Measurements from ENCODE around the gene MAU2. TPM values are rescaled to one million over a fixed set of nuclear protein-coding genes. Genes with fewer than 3 reads are reported as not detected.
"Not testable (repeated sequence)": the region's sequence is repeated elsewhere in the genome, so short reads cannot be mapped to it uniquely, and the experiment has no call there.

MAU2 gene
- total RNA-seq, 1 donor = 32.4 TPM

DNA sequence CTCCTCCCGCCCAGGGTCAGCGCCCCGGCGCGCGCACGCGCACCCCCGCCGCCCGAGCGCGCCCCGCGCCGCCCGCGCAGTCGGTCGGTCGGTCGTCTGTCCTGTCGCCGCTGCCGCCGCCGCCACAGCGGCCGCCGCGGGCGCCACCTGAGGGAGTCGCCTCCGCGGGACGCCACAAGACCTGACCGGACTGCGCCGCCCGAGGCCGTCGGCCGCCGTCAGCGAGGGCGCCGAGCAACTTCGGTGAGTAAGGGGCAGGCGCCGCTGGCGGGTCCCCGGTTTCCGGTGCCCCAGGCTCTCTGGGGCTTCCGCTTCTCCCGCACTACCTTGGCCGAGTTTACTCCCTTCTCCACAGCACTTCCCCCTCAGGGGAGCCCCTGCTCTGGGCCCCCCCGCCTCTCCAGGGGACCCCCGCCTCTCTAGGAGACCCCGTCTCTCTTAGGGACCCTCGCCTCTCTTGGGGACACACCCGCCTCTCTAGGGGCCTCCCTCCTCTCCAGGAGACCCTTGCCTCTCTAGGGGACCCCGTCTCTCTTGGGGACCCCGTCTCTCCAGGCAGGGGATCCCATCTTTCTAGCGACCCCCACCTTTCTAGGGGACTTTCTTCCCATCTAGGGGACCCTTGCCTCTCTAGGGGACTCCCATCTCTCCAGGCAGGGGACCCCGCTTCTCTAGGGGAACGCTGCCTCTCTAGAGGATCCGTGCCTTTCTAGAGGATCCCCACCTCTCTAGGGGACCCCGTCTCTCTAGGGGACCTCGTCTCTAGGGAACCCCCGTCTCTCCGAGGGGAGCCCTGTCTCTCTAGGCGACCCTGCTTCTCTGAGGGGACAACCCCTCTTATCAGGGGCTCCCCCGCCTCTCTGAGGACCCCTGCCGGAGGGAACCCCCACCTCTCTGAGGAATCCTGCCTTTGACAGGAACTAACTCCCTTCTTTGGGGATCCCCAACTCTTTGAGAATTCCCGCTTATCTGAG lies 65.6 kb downstream of the MAU2 start:
- peak overlapping the region; percentile 92 for H3K4me3 ChIP-seq (ENCODE audit: low read depth, low read length)
- peak; percentile 58 for DNase-seq (ENCODE audit: low read depth)
- TF ChIP-seq, protein P1, sequence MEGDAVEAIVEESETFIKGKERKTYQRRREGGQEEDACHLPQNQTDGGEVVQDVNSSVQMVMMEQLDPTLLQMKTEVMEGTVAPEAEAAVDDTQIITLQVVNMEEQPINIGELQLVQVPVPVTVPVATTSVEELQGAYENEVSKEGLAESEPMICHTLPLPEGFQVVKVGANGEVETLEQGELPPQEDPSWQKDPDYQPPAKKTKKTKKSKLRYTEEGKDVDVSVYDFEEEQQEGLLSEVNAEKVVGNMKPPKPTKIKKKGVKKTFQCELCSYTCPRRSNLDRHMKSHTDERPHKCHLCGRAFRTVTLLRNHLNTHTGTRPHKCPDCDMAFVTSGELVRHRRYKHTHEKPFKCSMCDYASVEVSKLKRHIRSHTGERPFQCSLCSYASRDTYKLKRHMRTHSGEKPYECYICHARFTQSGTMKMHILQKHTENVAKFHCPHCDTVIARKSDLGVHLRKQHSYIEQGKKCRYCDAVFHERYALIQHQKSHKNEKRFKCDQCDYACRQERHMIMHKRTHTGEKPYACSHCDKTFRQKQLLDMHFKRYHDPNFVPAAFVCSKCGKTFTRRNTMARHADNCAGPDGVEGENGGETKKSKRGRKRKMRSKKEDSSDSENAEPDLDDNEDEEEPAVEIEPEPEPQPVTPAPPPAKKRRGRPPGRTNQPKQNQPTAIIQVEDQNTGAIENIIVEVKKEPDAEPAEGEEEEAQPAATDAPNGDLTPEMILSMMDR (IDR thresholded peaks at IDR 0.05; ENCODE audit: insufficient read depth, low read depth, low read length) = peak; percentile 28

DNA sequence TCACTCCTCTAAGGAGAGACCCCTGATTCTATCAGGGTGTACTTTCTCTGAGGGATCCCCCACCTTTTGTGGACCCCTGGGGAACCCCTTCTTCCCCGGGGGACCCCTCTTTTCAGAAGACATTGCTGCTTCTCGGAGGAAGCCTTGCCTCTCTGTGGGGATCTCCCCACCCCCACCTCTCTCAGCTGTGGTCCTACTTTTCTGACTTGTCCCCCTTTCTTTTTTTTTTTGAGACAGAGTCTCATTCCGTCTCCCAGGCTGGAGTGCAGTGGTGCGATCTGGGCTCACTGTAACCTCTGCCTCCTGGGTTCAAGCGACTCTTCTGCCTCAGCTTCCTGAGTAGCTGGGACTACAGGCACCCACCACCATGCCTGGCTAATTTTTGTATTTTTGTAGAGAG lies 66.5 kb downstream of the MAU2 start:
- DNase-seq (ENCODE audit: low read depth) = no peak
- H3K4me3 ChIP-seq (ENCODE audit: low read depth, low read length) = peak overlapping the region; percentile 92
- TF ChIP-seq, protein P1 (IDR thresholded peaks at IDR 0.05; ENCODE audit: insufficient read depth, low read depth, low read length) = no peak

DNA sequence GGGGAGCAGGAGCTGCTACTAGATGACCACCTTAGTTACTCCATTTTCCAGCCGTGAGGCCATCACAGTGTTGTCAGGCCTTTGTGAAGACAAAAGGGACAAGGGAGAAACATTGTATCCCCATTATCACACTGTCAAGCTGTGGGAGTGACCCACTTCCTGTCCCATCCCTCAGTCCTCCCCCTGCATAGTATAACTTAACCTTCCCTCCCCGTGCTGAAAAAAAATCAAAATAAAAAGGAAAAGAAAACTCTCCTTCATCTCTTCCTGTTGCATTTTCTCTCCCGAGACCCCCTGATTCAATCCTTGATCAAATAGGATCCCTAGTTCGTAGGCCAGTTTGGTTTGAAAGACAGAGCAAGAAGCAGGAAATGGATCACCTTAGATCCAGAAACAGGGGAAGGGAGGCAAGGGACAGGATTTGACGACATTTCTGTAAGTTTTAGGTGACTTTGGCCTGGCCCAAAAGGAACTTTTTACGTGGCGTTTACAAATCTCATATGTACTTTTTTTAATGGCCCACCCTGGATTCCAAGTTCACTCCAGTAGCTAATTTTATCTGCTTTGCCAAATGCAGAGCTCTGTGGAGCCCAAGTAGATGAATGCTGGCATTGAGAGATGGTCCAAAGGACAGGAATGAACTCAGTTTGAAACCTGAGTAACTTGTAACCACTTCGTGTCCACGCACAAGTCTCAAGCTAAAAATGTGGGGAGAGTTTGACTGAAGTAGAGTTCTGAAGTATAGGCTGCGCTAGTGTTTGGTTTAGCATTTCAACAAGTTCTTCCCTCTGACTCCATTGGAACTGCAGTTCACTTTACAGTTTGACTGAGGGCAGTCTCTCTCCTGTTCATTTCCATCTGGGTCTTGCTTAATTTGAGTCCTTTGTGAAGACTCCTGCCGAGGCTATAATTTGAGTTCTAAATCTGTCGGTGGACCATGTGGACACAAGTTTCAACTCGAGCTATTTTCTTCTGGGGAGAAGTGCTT lies 68.2 kb downstream of the MAU2 start:
- TF ChIP-seq, protein P1 (IDR thresholded peaks at IDR 0.05; ENCODE audit: insufficient read depth, low read depth, low read length) = no peak
- H3K4me3 ChIP-seq (ENCODE audit: low read depth, low read length) = peak overlapping the region; percentile 3
- no peak for DNase-seq (ENCODE audit: low read depth)

DNA sequence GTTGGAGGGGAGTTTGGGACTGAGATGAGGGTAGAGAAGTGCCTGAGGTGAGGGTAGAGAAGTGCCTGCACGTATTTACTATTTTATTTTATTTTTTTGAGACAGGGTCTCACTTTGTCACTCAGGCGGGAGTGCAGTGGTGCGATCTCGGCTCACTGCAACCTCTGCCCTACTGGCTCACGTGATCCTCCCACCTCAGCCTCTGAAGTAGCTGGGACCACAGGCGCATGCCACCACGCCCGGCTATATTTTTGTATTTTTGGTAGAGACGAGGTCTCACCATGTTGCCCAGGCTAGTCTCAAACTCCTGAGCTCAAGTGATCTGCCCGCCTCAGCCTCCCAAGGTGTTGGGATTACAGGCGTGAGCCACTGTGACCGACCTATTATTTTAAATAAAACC lies 69.1 kb downstream of the MAU2 start:
- DNase-seq (ENCODE audit: low read depth); H3K4me3 ChIP-seq (ENCODE audit: low read depth, low read length): not testable (repeated sequence)

DNA sequence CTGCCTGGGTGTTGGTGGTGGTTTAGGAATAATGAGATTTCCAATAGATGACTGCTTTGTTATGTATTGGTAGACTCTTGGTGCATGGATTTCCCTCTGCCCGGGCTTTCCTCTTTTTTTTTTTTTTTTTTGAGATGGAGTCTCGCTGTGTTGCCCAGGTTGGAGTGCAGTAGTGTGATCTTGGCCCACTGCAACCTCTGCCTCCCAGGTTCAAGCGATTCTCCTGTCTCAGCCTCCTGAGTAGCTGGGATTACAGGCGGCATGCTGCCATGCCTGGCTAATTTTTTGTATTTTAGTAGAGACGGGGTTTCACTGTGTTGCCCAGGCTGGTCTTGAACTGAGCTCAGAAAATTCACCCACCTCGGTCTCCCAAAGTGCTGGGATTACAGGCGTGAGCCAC lies 73.7 kb downstream of the MAU2 start:
- not testable (repeated sequence) for H3K4me3 ChIP-seq (ENCODE audit: low read depth, low read length); DNase-seq (ENCODE audit: low read depth)

DNA sequence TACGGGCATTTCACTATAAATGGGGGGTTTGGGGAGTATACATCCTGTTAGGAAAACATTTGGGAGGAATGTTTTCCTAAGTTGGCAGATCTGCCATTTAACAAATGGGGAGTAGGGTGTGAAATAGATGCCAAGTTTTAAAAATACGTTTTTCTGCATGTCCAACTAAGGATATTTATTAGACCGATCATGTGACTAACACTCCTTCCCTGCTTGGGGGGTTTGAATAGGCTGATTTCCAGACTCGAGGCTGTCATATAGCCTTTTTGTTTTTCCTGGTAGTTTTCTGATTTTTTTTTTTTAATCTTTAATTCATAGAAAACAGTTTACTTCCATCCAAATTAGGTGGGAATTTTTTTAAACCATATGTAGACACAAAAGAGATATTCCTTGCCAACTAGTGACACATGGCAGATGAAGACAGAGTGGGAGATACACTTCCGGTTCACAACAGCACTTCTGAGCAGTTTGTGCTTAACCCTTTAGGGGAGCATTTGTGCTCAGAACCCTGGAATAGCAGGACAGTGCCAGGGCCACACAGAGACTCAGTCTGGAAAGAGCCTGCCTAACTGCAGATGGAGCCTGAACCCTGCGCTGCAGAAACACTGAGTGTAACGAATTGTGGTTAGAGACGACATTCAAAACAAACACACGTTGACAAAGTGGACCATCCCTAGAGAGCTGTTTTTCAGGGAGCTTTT lies 79.3 kb downstream of the MAU2 start:
- no peak overlapping the region for H3K4me3 ChIP-seq (ENCODE audit: low read depth, low read length)
- DNase-seq (ENCODE audit: low read depth) = no peak
- TF ChIP-seq, protein P1 (IDR thresholded peaks at IDR 0.05; ENCODE audit: insufficient read depth, low read depth, low read length) = no peak

DNA sequence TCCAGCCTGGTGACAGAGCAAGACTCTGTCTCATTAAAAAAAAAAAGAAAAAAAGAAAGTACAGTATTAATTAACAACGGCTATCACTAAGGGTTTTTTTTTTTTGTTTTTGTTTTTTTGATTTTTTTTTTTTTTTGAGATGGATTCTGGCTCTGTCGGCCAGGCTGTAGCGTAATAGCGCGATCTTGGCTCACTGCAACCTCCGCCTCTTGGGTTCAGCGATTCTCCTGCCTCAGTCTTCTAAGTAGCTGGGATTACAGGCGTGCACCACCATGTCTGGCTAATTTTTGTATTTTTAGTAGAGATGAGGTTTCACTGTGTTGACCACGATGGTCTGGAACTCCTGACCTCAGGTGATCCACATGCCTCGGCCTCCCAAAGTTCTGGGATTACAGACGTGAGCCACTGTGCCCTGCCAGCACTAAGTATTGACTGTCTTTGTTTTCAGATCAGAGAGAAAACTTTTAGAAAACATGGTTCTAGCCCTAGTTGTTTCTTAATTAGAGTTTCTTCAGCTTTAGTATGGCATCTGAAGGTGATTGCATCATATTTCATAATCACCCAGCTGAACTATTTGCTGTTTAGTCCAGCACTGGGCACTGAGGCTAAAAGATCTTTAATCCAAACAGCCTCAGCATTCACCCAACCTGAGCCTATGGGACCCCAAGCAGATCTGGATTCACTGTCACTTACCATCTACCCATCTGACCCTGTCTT lies 82.2 kb downstream of the MAU2 start:
- DNase-seq (ENCODE audit: low read depth) = peak; percentile 79
- TF ChIP-seq, protein P1 (IDR thresholded peaks at IDR 0.05; ENCODE audit: insufficient read depth, low read depth, low read length) = no peak
- H3K4me3 ChIP-seq (ENCODE audit: low read depth, low read length) = no peak overlapping the region
